Mucosa of descending colon (tissue), 3 donors: ENCODE data around the gene SCARB1. TPM values are rescaled to one million over a fixed set of nuclear protein-coding genes. Genes with fewer than 3 reads are reported as not detected.

Source experiments
- ATAC-seq: fragments of 200-7000 bp; cut with Tn5 transposase; one replicate; pipeline ENCODE4 v1.9.1; 2020; ENCODE audit warnings: mild to moderate bottlenecking, moderate library complexity
- DNase-seq, 3 donors: peaks; one replicate each; pipeline ENCODE4 v3.0.0-alpha.2; 2020
- H3K36me3 ChIP-seq: fragments of 200-600 bp; one replicate; pipeline ENCODE4 v1.8.0; 2021; ENCODE audit warnings: low read depth, mild to moderate bottlenecking
- H3K4me1 ChIP-seq: fragments of 200-600 bp; one replicate; pipeline ENCODE4 v1.8.0; 2021; ENCODE audit warnings: low read depth, mild to moderate bottlenecking
- H3K4me3 ChIP-seq: fragments of 200-600 bp; one replicate; pipeline ENCODE4 v1.8.0; 2021; ENCODE audit warnings: mild to moderate bottlenecking
- H3K9me3 ChIP-seq: fragments of 200-600 bp; one replicate; pipeline ENCODE4 v1.8.0; 2021; ENCODE audit warnings: mild to moderate bottlenecking
- CTCF ChIP-seq: fragments of 200-600 bp; IDR thresholded peaks from one replicate; pipeline ENCODE4 v1.8.0; 2022; ENCODE audit warnings: antibody characterized with exemption, mild to moderate bottlenecking
- intact Hi-C, 2 donors: fragments of 100-400 bp; cut with DNase I in 1 of 2; cut with micrococcal nuclease in 1 of 2; formaldehyde crosslinking; loops; one replicate each; pipeline versions ENCODE4 v1.11.0 to v1.11.1; 2022; cut with DNase I, micrococcal nuclease
- total RNA-seq, 3 donors: library from RNA; stranded (reverse); fragmentation: NEBNext Ultra II Directional in 2 of 3; extraction: Animal tissue kit (Norgen Biotek cat#: 25700) in 2 of 3; gene quantifications; one replicate each; pipeline versions ENCODE4 v1.2.1 to v1.2.4, GENCODE V29; 2021 to 2023
- donor health status: DM: no; HTN: no; CAD: no; lungs with moderate emphysema.
- donor health status: DM: no; HTN: no; CAD: no.
- donor health status: DM: no; HTN: yes; CAD: no.

SCARB1 gene
- total RNA-seq, 3 donors from 2014 or later = 23.0 to 55.1 (median 31.2) TPM

GRCh38 chr12:124828264-124829007, 35.2 kb downstream of the SCARB1 start:
- no peak overlapping the region for H3K4me3 ChIP-seq
- intact Hi-C loops = no loop called here
- TF ChIP-seq CTCF = no peak
- peaks cover 12% of the 10 kb centered on the region for H3K4me1 ChIP-seq
- DNase-seq (peak; percentile 78), ATAC-seq (peak; percentile 89)
- no peaks in the 10 kb centered on the region for H3K36me3 ChIP-seq
- no peaks in the 10 kb centered on the region for H3K9me3 ChIP-seq

GRCh38 chr12:124827588-124828184, 36.0 kb downstream of the SCARB1 start:
- intact Hi-C loops = no loop called here
- Histone ChIP-seq H3K4me3 (no peak overlapping the region), H3K4me1 (peaks cover 12% of the 10 kb centered on the region), H3K36me3 (no peaks in the 10 kb centered on the region), H3K9me3 (no peaks in the 10 kb centered on the region)
- no peak for TF ChIP-seq CTCF
- ATAC-seq (peak; percentile 61), DNase-seq (no peak)

GRCh38 chr12:124824195-124824594, 39.5 kb downstream of the SCARB1 start:
- no peak for TF ChIP-seq CTCF
- ATAC-seq (no peak), DNase-seq (no peak)
- H3K9me3 ChIP-seq = no peaks in the 10 kb centered on the region
- no peaks in the 10 kb centered on the region for H3K36me3 ChIP-seq
- H3K4me1 ChIP-seq = peaks cover 12% of the 10 kb centered on the region
- no peak overlapping the region for H3K4me3 ChIP-seq
- intact Hi-C loops = no loop called here

GRCh38 chr12:124823272-124823970, 40.2 kb downstream of the SCARB1 start:
- intact Hi-C loops = no loop called here
- Histone ChIP-seq H3K4me3 (no peak overlapping the region), H3K36me3 (no peaks in the 10 kb centered on the region), H3K9me3 (no peaks in the 10 kb centered on the region), H3K4me1 (peaks cover 7% of the 10 kb centered on the region)
- ATAC-seq (no peak), DNase-seq (no peak)
- no peak for TF ChIP-seq CTCF

- Histone ChIP-seq H3K4me1 (peaks cover 3% of the 10 kb centered on the region), H3K4me3 (no peak overlapping the region), H3K36me3 (no peaks in the 10 kb centered on the region), H3K9me3 (no peaks in the 10 kb centered on the region)
- intact Hi-C loops = no loop called here
- no peak for TF ChIP-seq CTCF
- no peak for ATAC-seq
- no peak for DNase-seq
Observed at GRCh38 chr12:124822218-124822617, 41.4 kb downstream of the SCARB1 start.
